HepG2 (cell line): ENCODE measurements around the gene SEMA3F. TPM values are rescaled to one million over a fixed set of nuclear protein-coding genes. Genes with fewer than 3 reads are reported as not detected.

Experiments used
- CEBPG ChIP-seq: IDR thresholded peaks from 2 replicates; pipeline ENCODE4 v1.6.1; 2016
- DMAP1 ChIP-seq: IDR thresholded peaks from 2 replicates; pipeline ENCODE4 v1.6.1; 2016
- EP300 ChIP-seq, 3 experiments: sonication (generic) in 1 of 3; formaldehyde crosslinking in 1 of 3; IDR thresholded peaks; 2 replicates each; pipeline versions ENCODE4 v1.5.1 to v1.6.1; 2011 to 2020; ENCODE audit warnings: low read depth in 2 of 3, low read length in 2 of 3, borderline replicate concordance in 1 of 3, improper control_type of control experiment in 1 of 3, mild to moderate bottlenecking in 1 of 3, missing genetic modification reagents in 1 of 3, moderate library complexity in 1 of 3
- HMG20A ChIP-seq: IDR thresholded peaks from 2 replicates; pipeline ENCODE4 v1.6.1; 2016; ENCODE audit warnings: borderline replicate concordance
- KMT2A ChIP-seq: sonication (generic); formaldehyde crosslinking; IDR thresholded peaks from 2 replicates; pipeline ENCODE4 v1.4.0; 2020; ENCODE audit warnings: missing genetic modification reagents
- NFE2L1 ChIP-seq: sonication (generic); formaldehyde crosslinking; IDR thresholded peaks from 2 replicates; pipeline ENCODE4 v1.4.0; 2020; ENCODE audit warnings: missing genetic modification reagents, mild to moderate bottlenecking, borderline replicate concordance
- NFKBIZ ChIP-seq: IDR thresholded peaks from 2 replicates; pipeline ENCODE4 v1.6.1; 2018; ENCODE audit warnings: missing genetic modification reagents, missing compliant biosample characterization
- NR2C2 ChIP-seq: sonication (generic); formaldehyde crosslinking; IDR thresholded peaks from 2 replicates; pipeline ENCODE4 v1.4.0; 2020; ENCODE audit warnings: missing genetic modification reagents, mild to moderate bottlenecking, moderate library complexity, borderline replicate concordance
- SALL1 ChIP-seq: sonication (generic); formaldehyde crosslinking; IDR thresholded peaks from 2 replicates; pipeline ENCODE4 v1.8.0; 2022; ENCODE audit warnings: mild to moderate bottlenecking, missing genetic modification reagents
- SMARCC2 ChIP-seq: fragments of 450-650 bp; IDR thresholded peaks from 2 replicates; pipeline ENCODE4 v1.6.1; 2017; ENCODE audit warnings: antibody characterized with exemption, mild to moderate bottlenecking
- SMC3 ChIP-seq: IDR thresholded peaks from 2 replicates; pipeline ENCODE4 v1.6.1; 2011; ENCODE audit warnings: low read length, improper control_type of control experiment
- STAG1 ChIP-seq: sonication (generic); formaldehyde crosslinking; IDR thresholded peaks from 2 replicates; pipeline ENCODE4 v1.4.0; 2020; ENCODE audit warnings: missing genetic modification reagents
- ZFP37 ChIP-seq: sonication (generic); formaldehyde crosslinking; IDR thresholded peaks from 2 replicates; pipeline ENCODE4 v1.4.0; 2020; ENCODE audit warnings: missing genetic modification reagents, borderline replicate concordance
- ZNF10 ChIP-seq: sonication (generic); formaldehyde crosslinking; IDR thresholded peaks from 2 replicates; pipeline ENCODE4 v1.4.0; 2020; ENCODE audit warnings: mild to moderate bottlenecking, low read depth, missing genetic modification reagents, borderline replicate concordance
- ZNF12 ChIP-seq: sonication (generic); formaldehyde crosslinking; IDR thresholded peaks from 2 replicates; pipeline ENCODE4 v1.5.0; 2020; ENCODE audit warnings: missing genetic modification reagents
- ZNF337 ChIP-seq: sonication (generic); formaldehyde crosslinking; IDR thresholded peaks from 2 replicates; pipeline ENCODE4 v1.5.1; 2020; ENCODE audit warnings: missing genetic modification reagents, low read depth, mild to moderate bottlenecking, borderline replicate concordance
- polyA plus RNA-seq, 8 experiments: library from polyadenylated mRNA; depleted of rRNA in 3 of 8; stranded (reverse) in 7 of 8; unstranded in 1 of 8; fragments of >200 nt; fragmentation: Illumina TruSeq in 4 of 8; extraction: Trizol in 4 of 8; gene quantifications; 2 replicates each; pipeline versions ENCODE4 v1.2.1 to v1.2.3, GENCODE V29; 2011 to 2016; ENCODE audit warnings: low read depth in 4 of 8, missing spikeins in 1 of 8, mixed read lengths in 1 of 8; ENCODE audit not compliant: insufficient read depth in 1 of 8
- total RNA-seq, 5 experiments: library from RNA; depleted of rRNA; stranded (reverse); fragments of >200 nt; fragmentation: Illumina TruSeq; extraction: Trizol; gene quantifications; 2 replicates each; pipeline ENCODE4 v1.2.3, GENCODE V29; 2016; ENCODE audit warnings: low read depth in 1 of 5
- TF ChIP-seq, protein P1 (sequence below): sonication (generic); formaldehyde crosslinking; IDR thresholded peaks from 2 replicates; pipeline ENCODE4 v1.4.0; 2020; ENCODE audit warnings: missing genetic modification reagents
- TF ChIP-seq, protein P2 (sequence below): sonication (generic); formaldehyde crosslinking; IDR thresholded peaks from 2 replicates; pipeline ENCODE4 v1.4.0; 2020; ENCODE audit warnings: missing genetic modification reagents
- TF ChIP-seq, protein P3 (sequence below): sonication (generic); formaldehyde crosslinking; IDR thresholded peaks from 2 replicates; pipeline ENCODE4 v1.9.0; 2021; ENCODE audit warnings: mild to moderate bottlenecking, missing genetic modification reagents

Gene SEMA3F
- total and polyA plus RNA-seq, 2 of the 13 experiments (the other 11 are each of a cell fraction or from before 2014, with no cell fraction given) = 7.6 to 17.2 TPM

DNA sequence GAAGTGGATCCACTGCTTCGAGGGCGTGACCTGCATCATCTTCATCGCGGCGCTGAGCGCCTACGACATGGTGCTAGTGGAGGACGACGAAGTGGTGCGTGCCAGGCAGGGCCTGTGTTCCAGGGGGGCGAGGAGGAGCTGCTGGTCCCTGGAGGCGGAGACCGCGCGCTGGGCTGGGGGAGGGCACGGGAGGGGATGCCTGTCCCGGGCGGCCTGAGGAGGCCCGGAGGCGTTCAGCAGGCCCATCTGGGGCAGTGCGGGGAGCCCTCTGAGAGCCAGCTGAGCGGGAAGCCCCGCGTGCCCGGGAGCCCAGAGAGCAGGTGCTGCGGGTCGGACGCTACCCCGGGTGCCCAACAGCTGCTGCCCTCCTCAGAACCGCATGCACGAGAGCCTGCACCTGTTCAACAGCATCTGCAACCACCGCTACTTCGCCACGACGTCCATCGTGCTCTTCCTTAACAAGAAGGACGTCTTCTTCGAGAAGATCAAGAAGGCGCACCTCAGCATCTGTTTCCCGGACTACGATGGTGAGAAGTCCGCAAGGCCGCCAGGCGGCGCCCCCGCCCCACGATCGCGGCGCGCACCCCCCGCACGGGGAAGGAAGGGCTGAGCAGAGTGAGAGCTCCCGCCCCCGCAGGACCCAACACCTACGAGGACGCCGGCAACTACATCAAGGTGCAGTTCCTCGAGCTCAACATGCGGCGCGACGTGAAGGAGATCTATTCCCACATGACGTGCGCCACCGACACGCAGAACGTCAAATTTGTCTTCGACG lies 39.2 kb downstream of the SEMA3F start (continued):
- TF ChIP-seq, protein P1, sequence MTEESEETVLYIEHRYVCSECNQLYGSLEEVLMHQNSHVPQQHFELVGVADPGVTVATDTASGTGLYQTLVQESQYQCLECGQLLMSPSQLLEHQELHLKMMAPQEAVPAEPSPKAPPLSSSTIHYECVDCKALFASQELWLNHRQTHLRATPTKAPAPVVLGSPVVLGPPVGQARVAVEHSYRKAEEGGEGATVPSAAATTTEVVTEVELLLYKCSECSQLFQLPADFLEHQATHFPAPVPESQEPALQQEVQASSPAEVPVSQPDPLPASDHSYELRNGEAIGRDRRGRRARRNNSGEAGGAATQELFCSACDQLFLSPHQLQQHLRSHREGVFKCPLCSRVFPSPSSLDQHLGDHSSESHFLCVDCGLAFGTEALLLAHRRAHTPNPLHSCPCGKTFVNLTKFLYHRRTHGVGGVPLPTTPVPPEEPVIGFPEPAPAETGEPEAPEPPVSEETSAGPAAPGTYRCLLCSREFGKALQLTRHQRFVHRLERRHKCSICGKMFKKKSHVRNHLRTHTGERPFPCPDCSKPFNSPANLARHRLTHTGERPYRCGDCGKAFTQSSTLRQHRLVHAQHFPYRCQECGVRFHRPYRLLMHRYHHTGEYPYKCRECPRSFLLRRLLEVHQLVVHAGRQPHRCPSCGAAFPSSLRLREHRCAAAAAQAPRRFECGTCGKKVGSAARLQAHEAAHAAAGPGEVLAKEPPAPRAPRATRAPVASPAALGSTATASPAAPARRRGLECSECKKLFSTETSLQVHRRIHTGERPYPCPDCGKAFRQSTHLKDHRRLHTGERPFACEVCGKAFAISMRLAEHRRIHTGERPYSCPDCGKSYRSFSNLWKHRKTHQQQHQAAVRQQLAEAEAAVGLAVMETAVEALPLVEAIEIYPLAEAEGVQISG (CRISPR knock-in tag) = peak; percentile 66
- TF ChIP-seq STAG1 (peak; percentile 99), ZNF337 (no peak), ZFP37 (CRISPR knock-in tag) (0 out of 2 replicates have a peak, but pooled peaks have one; percentile 25), KMT2A (peak; percentile 62; the same call in 1 of the 2 replicates), SMC3 (peak; percentile 89), ZNF12 (CRISPR knock-in tag) (peak; percentile 31; the same call in 1 of the 2 replicates), HMG20A (CRISPR knock-in tag) (no peak), EP300 (IDR thresholded peaks at IDR 0.05; ENCODE audit: low read depth in 2 of 2, low read length in 2 of 2) (no peak), EP300 (CRISPR knock-in tag; IDR thresholded peaks at IDR 0.05; ENCODE audit: borderline replicate concordance) (no peak), SMARCC2 (no peak), CEBPG (CRISPR knock-in tag) (no peak), NR2C2 (CRISPR knock-in tag) (peak; percentile 22; the same call in 1 of the 2 replicates), DMAP1 (no peak; the same call in 1 of the 2 replicates), SALL1 (peak; percentile 84), NFKBIZ (CRISPR knock-in tag) (0 out of 2 replicates have a peak, but pooled peaks have one; percentile 50), NFE2L1 (CRISPR knock-in tag) (no peak), ZNF10 (no peak)
- TF ChIP-seq, protein P2, sequence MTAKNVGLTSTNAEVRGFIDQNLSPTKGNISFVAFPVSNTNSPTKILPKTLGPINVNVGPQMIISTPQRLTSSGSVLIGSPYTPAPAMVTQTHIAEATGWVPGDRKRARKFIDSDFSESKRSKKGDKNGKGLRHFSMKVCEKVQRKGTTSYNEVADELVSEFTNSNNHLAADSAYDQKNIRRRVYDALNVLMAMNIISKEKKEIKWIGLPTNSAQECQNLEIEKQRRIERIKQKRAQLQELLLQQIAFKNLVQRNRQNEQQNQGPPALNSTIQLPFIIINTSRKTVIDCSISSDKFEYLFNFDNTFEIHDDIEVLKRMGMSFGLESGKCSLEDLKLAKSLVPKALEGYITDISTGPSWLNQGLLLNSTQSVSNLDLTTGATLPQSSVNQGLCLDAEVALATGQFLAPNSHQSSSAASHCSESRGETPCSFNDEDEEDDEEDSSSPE (CRISPR knock-in tag) = peak; percentile 43; the same call in 1 of the 2 replicates
- TF ChIP-seq, protein P3, sequence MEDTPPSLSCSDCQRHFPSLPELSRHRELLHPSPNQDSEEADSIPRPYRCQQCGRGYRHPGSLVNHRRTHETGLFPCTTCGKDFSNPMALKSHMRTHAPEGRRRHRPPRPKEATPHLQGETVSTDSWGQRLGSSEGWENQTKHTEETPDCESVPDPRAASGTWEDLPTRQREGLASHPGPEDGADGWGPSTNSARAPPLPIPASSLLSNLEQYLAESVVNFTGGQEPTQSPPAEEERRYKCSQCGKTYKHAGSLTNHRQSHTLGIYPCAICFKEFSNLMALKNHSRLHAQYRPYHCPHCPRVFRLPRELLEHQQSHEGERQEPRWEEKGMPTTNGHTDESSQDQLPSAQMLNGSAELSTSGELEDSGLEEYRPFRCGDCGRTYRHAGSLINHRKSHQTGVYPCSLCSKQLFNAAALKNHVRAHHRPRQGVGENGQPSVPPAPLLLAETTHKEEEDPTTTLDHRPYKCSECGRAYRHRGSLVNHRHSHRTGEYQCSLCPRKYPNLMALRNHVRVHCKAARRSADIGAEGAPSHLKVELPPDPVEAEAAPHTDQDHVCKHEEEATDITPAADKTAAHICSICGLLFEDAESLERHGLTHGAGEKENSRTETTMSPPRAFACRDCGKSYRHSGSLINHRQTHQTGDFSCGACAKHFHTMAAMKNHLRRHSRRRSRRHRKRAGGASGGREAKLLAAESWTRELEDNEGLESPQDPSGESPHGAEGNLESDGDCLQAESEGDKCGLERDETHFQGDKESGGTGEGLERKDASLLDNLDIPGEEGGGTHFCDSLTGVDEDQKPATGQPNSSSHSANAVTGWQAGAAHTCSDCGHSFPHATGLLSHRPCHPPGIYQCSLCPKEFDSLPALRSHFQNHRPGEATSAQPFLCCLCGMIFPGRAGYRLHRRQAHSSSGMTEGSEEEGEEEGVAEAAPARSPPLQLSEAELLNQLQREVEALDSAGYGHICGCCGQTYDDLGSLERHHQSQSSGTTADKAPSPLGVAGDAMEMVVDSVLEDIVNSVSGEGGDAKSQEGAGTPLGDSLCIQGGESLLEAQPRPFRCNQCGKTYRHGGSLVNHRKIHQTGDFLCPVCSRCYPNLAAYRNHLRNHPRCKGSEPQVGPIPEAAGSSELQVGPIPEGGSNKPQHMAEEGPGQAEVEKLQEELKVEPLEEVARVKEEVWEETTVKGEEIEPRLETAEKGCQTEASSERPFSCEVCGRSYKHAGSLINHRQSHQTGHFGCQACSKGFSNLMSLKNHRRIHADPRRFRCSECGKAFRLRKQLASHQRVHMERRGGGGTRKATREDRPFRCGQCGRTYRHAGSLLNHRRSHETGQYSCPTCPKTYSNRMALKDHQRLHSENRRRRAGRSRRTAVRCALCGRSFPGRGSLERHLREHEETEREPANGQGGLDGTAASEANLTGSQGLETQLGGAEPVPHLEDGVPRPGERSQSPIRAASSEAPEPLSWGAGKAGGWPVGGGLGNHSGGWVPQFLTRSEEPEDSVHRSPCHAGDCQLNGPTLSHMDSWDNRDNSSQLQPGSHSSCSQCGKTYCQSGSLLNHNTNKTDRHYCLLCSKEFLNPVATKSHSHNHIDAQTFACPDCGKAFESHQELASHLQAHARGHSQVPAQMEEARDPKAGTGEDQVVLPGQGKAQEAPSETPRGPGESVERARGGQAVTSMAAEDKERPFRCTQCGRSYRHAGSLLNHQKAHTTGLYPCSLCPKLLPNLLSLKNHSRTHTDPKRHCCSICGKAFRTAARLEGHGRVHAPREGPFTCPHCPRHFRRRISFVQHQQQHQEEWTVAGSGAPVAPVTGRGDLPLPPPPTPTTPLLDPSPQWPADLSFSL (CRISPR knock-in tag) = peak; percentile 44; the same call in 1 of the 2 replicates
